SK-N-DZ (cell line): ENCODE measurements around the gene PTAFR.
"Not testable (repeated sequence)": the region's sequence is repeated elsewhere in the genome, so short reads cannot be mapped to it uniquely, and the experiment has no call there.

Experiments
- DNase-seq: peaks from one replicate; pipeline ENCODE4 v3.0.0-alpha.2; 2015; ENCODE audit warnings: low spot score

Gene PTAFR

GRCh38 chr1:28145728-28146127 is 30.8 kb downstream of the PTAFR start:
- DNase-seq: no peak

DNA sequence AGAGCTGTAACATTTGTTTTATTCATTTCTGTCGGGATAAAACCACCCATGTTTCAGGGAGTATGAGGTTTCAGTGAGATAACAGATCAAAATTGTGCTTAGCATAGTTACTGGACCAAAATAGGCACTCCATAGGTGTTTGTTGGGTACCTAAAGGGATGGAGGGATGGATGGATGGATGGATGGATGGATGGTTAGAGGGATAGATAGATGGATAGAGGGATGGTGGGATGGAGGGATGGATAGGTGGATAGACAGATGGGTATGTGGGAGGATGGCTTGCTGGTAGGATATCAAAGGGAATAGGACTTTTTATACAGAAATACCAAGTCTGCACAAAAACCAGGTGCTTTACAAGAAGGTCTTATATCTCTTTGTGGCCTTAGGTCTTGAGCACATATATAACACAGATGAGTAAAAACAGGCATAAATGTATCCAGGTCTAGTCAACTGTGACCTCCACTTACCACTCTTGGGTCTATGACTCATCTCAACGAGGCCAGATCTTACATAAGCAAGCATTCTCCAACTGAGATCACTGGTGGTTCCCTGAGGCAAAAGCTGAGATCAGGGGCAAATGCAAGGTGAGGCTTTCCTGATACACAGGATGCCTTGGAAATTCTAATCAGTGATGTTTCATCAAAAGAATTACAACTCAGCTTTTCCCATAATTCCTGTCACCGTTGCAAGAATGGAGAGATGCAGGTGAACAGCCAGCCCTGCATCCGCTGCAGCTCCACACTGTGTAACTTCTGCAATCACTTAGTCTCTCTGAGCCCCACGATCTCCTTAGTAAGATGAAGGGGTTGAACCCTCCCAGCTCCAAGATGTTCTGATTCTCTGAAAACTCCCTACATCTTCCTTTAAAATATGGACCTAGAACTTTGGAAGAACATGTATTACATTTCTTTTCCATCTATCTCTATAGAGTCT is 32.0 kb downstream of the PTAFR start:
- DNase-seq: no peak

GRCh38 chr1:28143496-28144202 is 32.8 kb downstream of the PTAFR start:
- no peak for DNase-seq

DNA sequence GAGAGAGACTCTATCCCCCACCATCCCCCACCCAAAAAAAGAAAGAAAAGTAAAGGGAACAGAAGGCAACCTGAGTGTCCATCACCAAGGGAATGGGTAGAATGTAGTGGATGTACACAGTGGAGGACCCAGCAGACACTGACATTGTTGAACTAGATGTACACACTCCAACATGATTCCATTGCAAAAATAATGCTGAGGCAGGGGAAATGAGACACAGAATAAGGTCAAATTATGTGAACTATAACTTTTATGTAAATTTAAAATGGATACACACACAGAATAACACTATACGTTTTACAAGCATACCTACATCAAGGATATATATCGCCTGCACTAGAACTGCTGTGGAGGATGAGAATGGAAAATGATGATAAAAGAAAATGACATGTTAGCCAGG is 34.8 kb downstream of the PTAFR start:
- DNase-seq: no peak

GRCh38 chr1:28139866-28140265 is 36.6 kb downstream of the PTAFR start:
- not testable (repeated sequence) for DNase-seq

DNA sequence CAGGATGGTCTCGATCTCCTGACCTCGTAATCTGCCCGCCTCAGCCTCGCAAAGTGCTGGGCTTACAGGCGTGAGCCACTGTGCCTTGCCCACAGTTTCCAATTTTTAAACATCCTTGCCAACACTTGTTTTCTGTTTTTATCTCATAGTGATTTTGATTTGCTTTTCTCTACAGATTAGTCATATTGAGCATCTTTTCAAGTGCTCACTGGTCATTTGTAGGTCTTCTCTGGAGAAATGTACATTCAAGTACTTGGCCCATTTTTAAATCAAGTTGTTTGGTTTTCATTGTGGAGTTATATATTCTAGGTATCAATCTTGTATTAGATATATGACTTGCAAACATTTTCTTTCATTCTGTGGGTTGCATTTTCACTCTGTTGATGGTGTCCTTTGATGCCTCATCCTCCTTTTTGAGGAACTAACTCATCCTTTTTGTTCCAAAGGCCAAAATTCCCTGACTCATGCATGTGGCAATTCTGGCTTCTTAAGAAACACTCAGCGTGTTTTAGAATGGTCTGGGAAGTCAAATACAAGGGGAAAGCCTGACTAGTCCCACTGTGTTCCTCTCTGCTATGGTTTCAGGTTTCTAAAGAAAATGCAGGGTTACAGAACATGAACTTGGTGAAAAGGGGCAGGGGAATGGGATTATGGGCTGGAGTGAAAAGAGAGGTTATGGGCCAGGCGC is 37.3 kb downstream of the PTAFR start:
- DNase-seq: no peak

DNA sequence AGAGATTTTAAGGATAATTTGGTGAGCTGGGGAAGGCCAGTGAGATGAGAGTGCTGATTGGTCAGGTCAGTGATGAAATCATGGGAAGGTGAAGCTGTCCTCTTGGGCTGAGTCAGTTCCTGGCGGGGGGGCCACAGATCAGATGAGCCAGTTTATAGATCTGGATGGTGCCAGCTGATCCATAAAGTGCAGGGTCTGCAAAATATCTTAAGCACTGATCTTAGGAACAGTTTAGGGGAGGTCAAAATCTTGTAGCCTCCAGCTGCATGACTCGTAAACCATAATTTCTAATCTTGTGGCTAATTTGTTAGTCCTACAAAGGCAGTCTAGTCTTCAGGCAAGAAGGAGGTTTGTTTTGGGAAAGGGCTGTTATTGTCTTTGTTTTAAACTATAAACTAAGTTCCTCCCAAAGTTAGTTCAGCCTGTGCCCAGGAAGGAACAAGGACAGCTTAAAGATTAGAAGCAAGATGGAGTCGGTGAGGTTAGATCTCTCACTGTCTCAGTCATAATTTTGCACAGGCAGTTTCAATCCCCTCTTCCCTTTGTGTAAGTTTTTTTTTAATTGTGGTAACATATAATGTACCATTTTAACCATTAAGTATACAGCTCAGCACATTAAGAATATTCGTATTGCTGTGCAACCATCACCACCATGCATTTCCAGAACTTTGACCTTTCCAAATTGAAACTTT is 39.4 kb downstream of the PTAFR start:
- no peak for DNase-seq

DNA sequence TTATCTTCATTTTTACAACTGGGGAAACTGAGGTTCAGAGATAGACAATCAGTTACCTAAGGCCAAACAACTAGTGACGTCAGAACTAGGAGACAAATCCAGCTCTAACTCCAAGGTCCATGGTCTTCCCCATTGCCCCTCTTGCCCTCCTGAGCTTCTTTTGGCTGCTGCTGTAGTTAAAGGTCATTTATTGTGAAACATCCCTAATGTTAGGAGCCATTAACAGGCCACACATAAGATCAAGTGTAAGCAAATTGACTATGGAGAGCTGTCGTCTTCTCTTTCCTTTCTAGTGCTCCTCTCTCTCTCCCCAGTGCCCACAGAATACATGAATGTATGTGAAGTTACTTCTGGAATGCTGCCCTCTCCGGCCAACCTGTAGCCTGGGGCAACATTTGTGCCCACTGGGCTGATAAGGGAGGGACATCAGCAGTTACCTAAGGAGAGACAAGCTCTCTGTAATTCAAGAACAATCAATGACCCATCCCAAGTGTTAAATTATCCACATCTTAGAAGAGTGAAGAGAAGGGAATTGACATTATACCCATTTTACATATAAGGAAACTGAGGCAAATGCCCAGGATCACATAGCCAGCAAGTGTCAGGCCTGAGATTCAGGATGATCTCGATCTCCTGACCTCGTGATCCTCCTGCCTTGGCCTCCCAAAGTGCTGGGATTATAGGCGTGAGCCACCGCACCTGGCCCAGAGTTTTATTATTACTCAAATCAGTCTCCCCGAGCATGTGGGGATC is 40.1 kb downstream of the PTAFR start:
- no peak for DNase-seq

DNA sequence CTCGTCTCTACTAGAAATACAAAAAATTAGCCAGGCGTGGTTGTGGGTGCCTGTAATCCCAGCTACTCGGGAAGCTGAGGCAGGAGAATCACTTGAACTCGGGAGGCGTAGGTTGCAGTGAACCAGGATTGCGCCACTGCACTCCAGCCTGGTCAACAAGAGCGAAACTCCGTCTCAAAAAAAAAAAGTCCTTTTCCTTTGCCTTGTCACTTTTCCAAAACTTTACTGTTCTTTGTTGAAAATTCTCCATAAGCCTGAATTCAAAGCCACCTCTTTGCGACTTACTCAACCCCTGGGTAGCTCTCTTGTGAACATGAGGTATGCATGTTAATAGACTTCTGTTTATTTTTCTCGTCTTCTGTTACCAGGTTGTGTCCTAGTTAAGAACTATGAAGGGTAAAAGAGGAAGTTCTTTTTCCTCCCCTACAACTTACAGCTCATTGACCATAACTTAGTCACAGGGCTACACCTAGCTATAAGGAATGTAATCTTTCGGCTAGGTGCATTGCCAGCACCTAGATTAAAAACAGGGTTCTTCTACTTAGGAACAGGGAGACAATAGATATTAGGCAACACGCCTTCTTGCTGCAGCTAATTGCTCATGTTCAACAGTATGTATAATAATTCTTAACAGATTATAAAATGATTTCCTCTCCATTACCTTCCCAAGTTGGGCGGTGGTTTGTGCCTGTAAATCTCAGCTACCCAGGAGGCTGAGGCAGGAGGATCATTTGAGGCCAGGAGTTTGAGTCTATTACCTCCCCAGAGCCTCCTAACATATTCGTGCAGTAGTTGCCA is 40.9 kb downstream of the PTAFR start:
- no peak for DNase-seq

DNA sequence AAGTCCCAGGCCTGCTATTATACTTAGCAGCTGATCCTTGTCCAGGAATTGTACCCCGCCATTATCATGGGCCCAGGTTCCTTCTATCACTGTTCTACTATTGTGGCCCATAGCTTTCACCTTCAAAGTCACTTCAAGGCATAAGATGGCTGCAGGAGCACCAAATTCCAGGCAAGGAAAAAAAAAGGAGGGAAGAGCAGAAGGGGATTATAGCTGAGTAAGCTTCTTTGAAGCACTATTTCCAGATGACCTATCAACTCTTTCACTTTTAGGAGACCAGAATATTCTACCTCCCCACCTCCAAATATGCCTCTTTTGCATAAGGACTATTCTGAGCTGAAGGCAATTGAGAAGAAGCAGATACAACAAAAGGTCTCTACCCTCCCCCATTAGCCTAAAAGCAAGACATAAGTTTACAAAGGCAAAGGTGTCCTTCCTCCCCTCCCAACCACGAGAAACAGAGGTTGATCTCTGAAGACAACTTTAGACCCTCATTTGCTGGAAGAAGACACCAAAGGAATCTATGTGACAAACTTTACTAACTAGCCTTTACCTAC is 41.8 kb downstream of the PTAFR start:
- DNase-seq: no peak

DNA sequence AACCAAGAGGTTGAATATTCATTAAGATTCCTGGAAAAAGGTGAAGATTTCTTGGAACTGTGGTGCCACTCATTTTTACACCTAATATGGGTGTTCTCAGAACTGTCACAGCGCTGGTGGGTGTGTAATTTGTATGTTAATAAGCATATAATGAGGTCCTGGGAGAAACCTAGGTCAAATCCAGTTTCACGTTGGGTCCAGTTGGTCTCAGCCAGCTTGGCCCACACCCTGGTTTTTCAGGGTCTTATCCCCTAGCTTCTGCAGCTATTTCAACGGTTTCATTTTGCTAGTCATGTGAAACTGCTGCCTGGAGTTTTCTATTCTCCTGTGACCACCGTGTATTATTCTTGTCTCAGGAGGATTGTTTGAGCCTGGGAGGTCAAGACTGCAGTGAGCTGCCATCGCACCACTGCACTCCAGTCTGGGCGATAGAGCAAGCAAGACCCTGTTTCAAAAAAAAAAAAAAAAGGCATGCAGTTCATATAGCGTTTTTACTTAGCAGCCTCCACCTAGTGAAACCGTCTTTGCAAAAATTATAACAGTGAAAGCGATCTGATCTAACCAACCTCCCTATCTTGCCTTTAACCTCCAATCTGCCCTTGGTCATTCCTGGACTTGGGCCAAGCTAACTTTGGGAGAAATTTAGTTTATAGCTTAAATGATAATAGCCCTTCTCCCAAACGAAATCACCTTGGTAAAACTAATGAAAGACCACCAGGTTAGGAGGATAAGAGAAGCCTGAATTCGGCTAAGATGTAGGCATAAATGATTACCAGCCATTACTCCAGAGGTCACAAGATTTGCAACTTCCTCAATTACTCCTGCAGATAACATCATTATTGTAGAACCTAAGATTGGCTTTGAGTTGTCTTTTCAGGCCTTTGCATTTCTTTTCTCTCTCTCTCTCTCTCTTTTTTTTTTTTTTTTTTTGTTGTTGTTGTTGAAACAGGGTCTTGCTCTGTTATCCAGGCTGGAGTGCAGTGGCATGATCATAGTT is 44.0 kb downstream of the PTAFR start:
- DNase-seq: no peak

DNA sequence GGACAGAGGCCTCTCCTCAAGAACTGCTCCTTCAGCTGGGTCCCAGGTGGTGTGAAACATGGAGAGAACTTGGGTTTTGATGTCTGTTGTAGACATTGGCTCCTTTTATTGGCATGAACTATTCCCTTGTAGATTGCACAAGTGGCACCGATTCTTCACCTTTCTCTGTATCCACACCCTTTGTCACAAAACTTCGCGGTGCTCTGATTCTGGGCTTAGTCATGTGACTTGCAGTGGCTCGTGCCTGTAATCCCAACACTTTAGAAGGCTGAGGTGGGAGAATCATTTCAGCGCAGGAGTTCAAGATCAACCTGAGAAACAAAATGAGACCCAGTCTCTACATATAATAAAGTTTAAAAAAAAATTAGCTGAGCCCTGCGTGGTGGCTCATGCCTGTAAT is 45.6 kb downstream of the PTAFR start:
- DNase-seq: no peak

DNA sequence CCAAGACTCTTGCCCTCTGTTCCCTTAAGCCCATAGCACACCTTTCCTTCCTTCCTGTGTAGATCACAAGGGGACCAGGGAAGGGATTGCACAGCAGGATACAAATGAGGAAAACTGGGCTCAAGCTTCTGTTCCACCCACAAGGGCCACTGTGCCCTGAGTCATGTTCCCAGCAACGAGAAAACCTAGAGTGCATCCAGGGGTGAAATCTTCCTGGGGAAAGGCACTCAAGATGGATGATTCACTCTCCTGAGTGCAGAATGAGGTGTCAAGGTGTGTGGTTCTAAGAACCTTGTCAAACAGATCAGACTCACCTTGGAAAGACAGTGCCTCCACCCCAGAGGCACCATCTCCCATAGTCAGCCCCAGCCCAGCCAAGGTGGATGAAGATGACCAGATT is 47.3 kb downstream of the PTAFR start:
- DNase-seq: no peak

DNA sequence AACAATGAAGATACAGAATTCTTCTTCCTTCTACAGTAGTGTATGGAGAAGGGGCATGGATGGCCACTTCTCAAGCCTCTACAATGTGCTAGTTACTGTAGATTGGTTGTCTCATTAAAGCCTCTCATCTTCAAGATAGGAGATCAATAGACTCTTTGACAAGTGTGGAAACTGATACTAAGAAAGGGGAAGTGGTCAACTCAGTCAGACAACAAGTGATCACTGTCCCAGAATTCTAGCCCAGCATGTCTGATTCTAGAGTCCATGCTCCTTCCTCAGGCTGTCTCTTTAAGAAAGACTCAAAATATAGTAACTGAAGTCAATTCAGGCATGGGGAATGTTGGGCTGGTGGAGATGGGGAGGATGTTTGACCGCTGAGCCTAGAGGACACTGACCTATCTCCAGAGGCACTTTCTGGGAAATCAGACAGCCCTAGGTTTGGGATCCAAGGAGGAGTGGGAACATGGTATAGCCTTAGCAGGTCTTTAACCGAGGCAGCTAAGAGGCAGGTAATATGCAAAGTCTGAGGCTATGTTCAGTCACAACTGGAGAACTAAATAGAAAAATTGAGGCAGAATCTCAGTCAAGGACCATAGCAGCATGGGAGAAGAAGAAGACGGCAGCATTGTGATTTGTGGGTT is 48.8 kb downstream of the PTAFR start:
- no peak for DNase-seq

GRCh38 chr1:28126783-28127490 is 49.6 kb downstream of the PTAFR start:
- no peak for DNase-seq

GRCh38 chr1:28126212-28126611 is 50.3 kb downstream of the PTAFR start:
- no peak for DNase-seq

GRCh38 chr1:28123461-28123961 is 53.0 kb downstream of the PTAFR start:
- no peak for DNase-seq
